Immature natural killer cell (primary cell): ENCODE measurements around the gene ARPC2. TPM values are rescaled to one million over a fixed set of nuclear protein-coding genes. Genes with fewer than 3 reads are reported as not detected.
A peak's percentile ranks its signal among the peaks of the same experiment; 100 is the strongest.

ENCODE experiments used
- DNase-seq, 3 donors: peaks; one replicate each; pipeline ENCODE4 v3.0.0; 2022; ENCODE audit warnings: mixed read lengths in 1 of 3
- H3K27ac Mint-ChIP-seq, 6 donors: one replicate each; pipeline ENCODE4 v1.8.0; 2020; ENCODE audit warnings: mixed read lengths in 6 of 6, mild to moderate bottlenecking in 5 of 6, inconsistent platforms in 4 of 6, moderate library complexity in 3 of 6
- H3K27me3 Mint-ChIP-seq, 3 donors: one replicate each; pipeline ENCODE4 v1.8.0; 2020 to 2021; ENCODE audit warnings: low read depth in 3 of 3, mild to moderate bottlenecking in 3 of 3, mixed read lengths in 3 of 3, moderate library complexity in 3 of 3, inconsistent platforms in 1 of 3
- H3K36me3 Mint-ChIP-seq, 3 donors: one replicate each; pipeline ENCODE4 v1.8.0; 2020; ENCODE audit warnings: mixed read lengths in 3 of 3, inconsistent platforms in 2 of 3, mild to moderate bottlenecking in 2 of 3
- H3K4me1 Mint-ChIP-seq, 2 donors: one replicate each; pipeline ENCODE4 v1.8.0; 2020; ENCODE audit warnings: inconsistent platforms in 2 of 2, mild to moderate bottlenecking in 2 of 2, mixed read lengths in 2 of 2, moderate library complexity in 1 of 2
- H3K4me3 Mint-ChIP-seq, 5 donors: one replicate each; pipeline ENCODE4 v1.8.0; 2020; ENCODE audit warnings: mild to moderate bottlenecking in 5 of 5, mixed read lengths in 5 of 5, inconsistent platforms in 3 of 5, moderate library complexity in 3 of 5
- H3K9me3 Mint-ChIP-seq, 6 donors: one replicate each; pipeline ENCODE4 v1.8.0; 2020; ENCODE audit warnings: mild to moderate bottlenecking in 6 of 6, mixed read lengths in 6 of 6, inconsistent platforms in 4 of 6, moderate library complexity in 3 of 6
- polyA plus RNA-seq, 3 donors: library from polyadenylated mRNA; unstranded; fragments of 300-500 nt; fragmentation: Illumina TruSeq; gene quantifications; one replicate each; pipeline ENCODE4 v1.2.3, GENCODE V29; 2021

ARPC2 gene
- polyA plus RNA-seq, 3 donors from 2014 or later = 1,394 to 2,060 (median 1,454) TPM

- Mint-ChIP-seq H3K27me3 (peaks cover 0 to 16% (median 7%) of the 10 kb centered on the region in 3 donors), H3K4me3 (peak overlapping the region; percentile 70 to 98 (median 74)), H3K4me1 (peaks cover 92 to 96% of the 10 kb centered on the region in 2 donors), H3K9me3 (no peaks in the 10 kb centered on the region), H3K36me3 (peaks cover 19 to 43% (median 25%) of the 10 kb centered on the region in 3 donors), H3K27ac (peak overlapping the region; percentile 94 to 100 (median 99))
- peak in 1 of 3 donors; percentile 32 for DNase-seq
Measured at GRCh38 chr2:218223046-218223445, 6.1 kb downstream of the ARPC2 start.

GRCh38 chr2:218224186-218224585, 7.2 kb downstream of the ARPC2 start:
- DNase-seq = no peak
- no peaks in the 10 kb centered on the region for H3K9me3 Mint-ChIP-seq
- peaks cover 23 to 51% (median 29%) of the 10 kb centered on the region in 3 donors for H3K36me3 Mint-ChIP-seq
- peaks cover 0 to 12% (median 0%) of the 10 kb centered on the region in 3 donors for H3K27me3 Mint-ChIP-seq
- peak overlapping the region; percentile 94 to 100 (median 99) for H3K27ac Mint-ChIP-seq
- H3K4me1 Mint-ChIP-seq = peaks cover 97% of the 10 kb centered on the region in 2 donors
- peak overlapping the region; percentile 64 to 98 (median 72) for H3K4me3 Mint-ChIP-seq

- DNase-seq = no peak
- Mint-ChIP-seq H3K36me3 (peaks cover 27 to 59% (median 29%) of the 10 kb centered on the region in 3 donors), H3K27ac (peak overlapping the region; percentile 65 to 96 (median 87)), H3K4me1 (peaks cover 90 to 93% of the 10 kb centered on the region in 2 donors), H3K4me3 (peak overlapping the region in 4 of 5 donors; percentile 27 to 69 (median 48)), H3K9me3 (no peaks in the 10 kb centered on the region), H3K27me3 (peaks cover 7 to 16% (median 14%) of the 10 kb centered on the region in 3 donors)
Measured at GRCh38 chr2:218226903-218227302, 9.9 kb downstream of the ARPC2 start.

- Mint-ChIP-seq H3K4me3 (peak overlapping the region; percentile 75 to 91 (median 82)), H3K4me1 (peaks cover 85 to 86% of the 10 kb centered on the region in 2 donors), H3K27ac (peak overlapping the region; percentile 86 to 98 (median 94)), H3K27me3 (peaks cover 7 to 19% (median 14%) of the 10 kb centered on the region in 3 donors), H3K36me3 (peaks cover 30 to 67% (median 32%) of the 10 kb centered on the region in 3 donors), H3K9me3 (no peaks in the 10 kb centered on the region)
- no peak for DNase-seq
Measured at GRCh38 chr2:218228366-218229090, 11.5 kb downstream of the ARPC2 start.

GRCh38 chr2:218229239-218229638, 12.2 kb downstream of the ARPC2 start:
- peaks cover 34 to 69% (median 34%) of the 10 kb centered on the region in 3 donors for H3K36me3 Mint-ChIP-seq
- H3K9me3 Mint-ChIP-seq = no peaks in the 10 kb centered on the region
- peak; percentile 62 to 70 (median 68) for DNase-seq
- peak overlapping the region; percentile 75 to 91 (median 82) for H3K4me3 Mint-ChIP-seq
- peak overlapping the region; percentile 86 to 98 (median 94) for H3K27ac Mint-ChIP-seq
- H3K27me3 Mint-ChIP-seq = peaks cover 7 to 19% (median 16%) of the 10 kb centered on the region in 3 donors
- peaks cover 83 to 85% of the 10 kb centered on the region in 2 donors for H3K4me1 Mint-ChIP-seq

- H3K27me3 Mint-ChIP-seq = peaks cover 7 to 21% (median 16%) of the 10 kb centered on the region in 3 donors
- H3K4me3 Mint-ChIP-seq = peak overlapping the region; percentile 72 to 85 (median 82)
- H3K9me3 Mint-ChIP-seq = no peaks in the 10 kb centered on the region
- DNase-seq = peak; percentile 45 to 56 (median 54)
- H3K36me3 Mint-ChIP-seq = peaks cover 30 to 69% (median 34%) of the 10 kb centered on the region in 3 donors
- H3K4me1 Mint-ChIP-seq = peaks cover 82 to 85% of the 10 kb centered on the region in 2 donors
- peak overlapping the region; percentile 86 to 97 (median 93) for H3K27ac Mint-ChIP-seq
Measured at GRCh38 chr2:218229851-218230250, 12.9 kb downstream of the ARPC2 start.

GRCh38 chr2:218230882-218231281, 13.9 kb downstream of the ARPC2 start:
- H3K4me3 Mint-ChIP-seq = peak overlapping the region; percentile 75 to 85 (median 82)
- H3K27ac Mint-ChIP-seq = peak overlapping the region; percentile 86 to 97 (median 93)
- H3K36me3 Mint-ChIP-seq = peaks cover 30 to 66% (median 30%) of the 10 kb centered on the region in 3 donors
- DNase-seq = peak; percentile 79 to 81 (median 80)
- H3K27me3 Mint-ChIP-seq = peaks cover 7 to 23% (median 16%) of the 10 kb centered on the region in 3 donors
- H3K4me1 Mint-ChIP-seq = peaks cover 71 to 82% of the 10 kb centered on the region in 2 donors
- no peaks in the 10 kb centered on the region for H3K9me3 Mint-ChIP-seq

GRCh38 chr2:218233543-218233942, 16.6 kb downstream of the ARPC2 start:
- Mint-ChIP-seq H3K27ac (peak overlapping the region; percentile 47 to 88 (median 74)), H3K27me3 (peaks cover 9 to 26% (median 19%) of the 10 kb centered on the region in 3 donors), H3K36me3 (peaks cover 26 to 64% (median 29%) of the 10 kb centered on the region in 3 donors), H3K9me3 (no peaks in the 10 kb centered on the region), H3K4me1 (peaks cover 48 to 65% of the 10 kb centered on the region in 2 donors), H3K4me3 (peak overlapping the region in 1 of 5 donors; percentile 17)
- no peak for DNase-seq

- no peaks in the 10 kb centered on the region for H3K9me3 Mint-ChIP-seq
- DNase-seq = no peak
- H3K27ac Mint-ChIP-seq = peak overlapping the region in 5 of 6 donors; percentile 26 to 83 (median 66)
- H3K27me3 Mint-ChIP-seq = peaks cover 10 to 26% (median 19%) of the 10 kb centered on the region in 3 donors
- H3K36me3 Mint-ChIP-seq = peaks cover 24 to 65% (median 29%) of the 10 kb centered on the region in 3 donors
- H3K4me1 Mint-ChIP-seq = peaks cover 40 to 61% of the 10 kb centered on the region in 2 donors
- H3K4me3 Mint-ChIP-seq = no peak overlapping the region
Measured at GRCh38 chr2:218234521-218234920, 17.5 kb downstream of the ARPC2 start.

GRCh38 chr2:218235017-218235416, 18.0 kb downstream of the ARPC2 start:
- DNase-seq = no peak
- Mint-ChIP-seq H3K27me3 (peaks cover 10 to 27% (median 15%) of the 10 kb centered on the region in 3 donors), H3K27ac (peak overlapping the region in 5 of 6 donors; percentile 22 to 83 (median 73)), H3K9me3 (no peaks in the 10 kb centered on the region), H3K4me1 (peaks cover 37 to 61% of the 10 kb centered on the region in 2 donors), H3K4me3 (no peak overlapping the region), H3K36me3 (peaks cover 24 to 65% (median 29%) of the 10 kb centered on the region in 3 donors)

- no peak overlapping the region for H3K4me3 Mint-ChIP-seq
- peaks cover 2 to 18% (median 5%) of the 10 kb centered on the region in 3 donors for H3K27me3 Mint-ChIP-seq
- peaks cover 23 to 55% of the 10 kb centered on the region in 2 donors for H3K4me1 Mint-ChIP-seq
- peaks cover 18 to 65% (median 26%) of the 10 kb centered on the region in 3 donors for H3K36me3 Mint-ChIP-seq
- H3K9me3 Mint-ChIP-seq = no peaks in the 10 kb centered on the region
- peak overlapping the region in 2 of 6 donors; percentile 64 to 73 for H3K27ac Mint-ChIP-seq
- DNase-seq = no peak
Measured at GRCh38 chr2:218236829-218237228, 19.8 kb downstream of the ARPC2 start.

GRCh38 chr2:218238887-218239286, 21.9 kb downstream of the ARPC2 start:
- Mint-ChIP-seq H3K9me3 (no peaks in the 10 kb centered on the region), H3K36me3 (peaks cover 16 to 64% (median 30%) of the 10 kb centered on the region in 3 donors), H3K27me3 (peaks cover 2 to 15% (median 4%) of the 10 kb centered on the region in 3 donors), H3K27ac (peak overlapping the region in 4 of 6 donors; percentile 40 to 65 (median 54)), H3K4me3 (no peak overlapping the region), H3K4me1 (peaks cover 20 to 59% of the 10 kb centered on the region in 2 donors)
- DNase-seq = no peak

GRCh38 chr2:218244204-218244603, 27.2 kb downstream of the ARPC2 start:
- peaks cover 30 to 49% of the 10 kb centered on the region in 2 donors for H3K4me1 Mint-ChIP-seq
- peaks cover 0 to 3% (median 0%) of the 10 kb centered on the region in 3 donors for H3K27me3 Mint-ChIP-seq
- no peaks in the 10 kb centered on the region for H3K9me3 Mint-ChIP-seq
- no peak for DNase-seq
- H3K4me3 Mint-ChIP-seq = no peak overlapping the region
- H3K27ac Mint-ChIP-seq = peak overlapping the region; percentile 10 to 82 (median 58)
- H3K36me3 Mint-ChIP-seq = peaks cover 9 to 58% (median 38%) of the 10 kb centered on the region in 3 donors
